HG02798 (cell line): Measurements from ENCODE around the gene AJM1.

Experiments
- ATAC-seq: cut with Tn5 transposase; IDR thresholded peaks from one replicate; pipeline ENCODE4 v1.9.1; 2021; ENCODE audit warnings: mild to moderate bottlenecking; ENCODE audit not compliant: unreplicated experiment, poor library complexity

The AJM1 gene

GRCh38 chr9:136853596-136854112 lies 11.4 kb downstream of the AJM1 start:
- no peak for ATAC-seq

GRCh38 chr9:136854113-136854841 lies 12.0 kb downstream of the AJM1 start:
- ATAC-seq = no peak

GRCh38 chr9:136854842-136855460 lies 12.7 kb downstream of the AJM1 start:
- no peak for ATAC-seq

GRCh38 chr9:136855461-136856078 lies 13.3 kb downstream of the AJM1 start:
- no peak for ATAC-seq

GRCh38 chr9:136856079-136856476 lies 13.8 kb downstream of the AJM1 start:
- no peak for ATAC-seq

- no peak for ATAC-seq
Measured at GRCh38 chr9:136856541-136857141, 14.4 kb downstream of the AJM1 start.

- no peak for ATAC-seq
Measured at GRCh38 chr9:136857166-136857565, 14.9 kb downstream of the AJM1 start.

- ATAC-seq = no peak
Measured at GRCh38 chr9:136857581-136858412, 15.5 kb downstream of the AJM1 start.

- ATAC-seq = no peak
Measured at GRCh38 chr9:136858452-136858843, 16.2 kb downstream of the AJM1 start.

GRCh38 chr9:136858844-136859757 lies 16.8 kb downstream of the AJM1 start:
- ATAC-seq = no peak

GRCh38 chr9:136860529-136860928 lies 18.3 kb downstream of the AJM1 start:
- no peak for ATAC-seq

GRCh38 chr9:136860933-136861873 lies 18.9 kb downstream of the AJM1 start:
- ATAC-seq = no peak

GRCh38 chr9:136861874-136862457 lies 19.7 kb downstream of the AJM1 start:
- ATAC-seq = no peak

GRCh38 chr9:136862849-136863622 lies 20.8 kb downstream of the AJM1 start:
- no peak for ATAC-seq

- ATAC-seq = no peak
Measured at GRCh38 chr9:136863623-136864273, 21.5 kb downstream of the AJM1 start.

- ATAC-seq = no peak
Measured at GRCh38 chr9:136865041-136865767, 22.9 kb downstream of the AJM1 start.
